BJ (cell line): ENCODE measurements around the gene BACH1. TPM values are rescaled to one million over a fixed set of nuclear protein-coding genes. Genes with fewer than 3 reads are reported as not detected.
A peak's percentile ranks its signal among the peaks of the same experiment; 100 is the strongest.

ENCODE experiments used
- CTCF ChIA-PET: fragments of 350-600 bp; formaldehyde crosslinking; extraction: SDS; loops from one replicate; lab custom pipeline; 2021; ENCODE audit warnings: antibody characterized with exemption, inconsistent platforms; lab: Yijun Ruan, JAX
- POLR2A ChIA-PET: fragments of 300-600 bp; sonication (Branson Sonifier 250); formaldehyde crosslinking; extraction: SDS; loops from one replicate; lab custom pipeline; 2021; ENCODE audit warnings: antibody characterized with exemption; lab: Charles Lee
- DNase-seq: peaks from one replicate; pipeline ENCODE4 v3.0.0-alpha.2; 2011; ENCODE audit warnings: low read depth
- H3K27me3 ChIP-seq: 2 replicates; pipeline ENCODE4 v1.6.0; 2011; ENCODE audit warnings: low read length; ENCODE audit not compliant: control insufficient read depth, insufficient read depth
- H3K36me3 ChIP-seq: 2 replicates; pipeline ENCODE4 v1.5.1; 2011; ENCODE audit warnings: low read length; ENCODE audit not compliant: control insufficient read depth, insufficient read depth
- H3K4me3 ChIP-seq: 2 replicates; pipeline ENCODE4 v1.5.1; 2011; ENCODE audit warnings: low read depth, mild to moderate bottlenecking, control low read depth, low read length
- CTCF ChIP-seq: IDR thresholded peaks from 2 replicates; pipeline ENCODE4 v1.5.1; 2011; ENCODE audit warnings: low read depth, mild to moderate bottlenecking, control low read depth, inconsistent platforms, low read length, moderate library complexity; ENCODE audit not compliant: insufficient read depth
- polyA plus RNA-seq: library from polyadenylated mRNA; depleted of rRNA; stranded (reverse); fragments of >200 nt; gene quantifications from 2 replicates; pipeline ENCODE4 v1.2.3, GENCODE V29; 2011

BACH1 gene
- polyA plus RNA-seq, 1 experiment, result 22.7 TPM

GRCh38 chr21:29377266-29377665, 78.5 kb downstream of the BACH1 start:
- ChIA-PET POLR2A (no interaction called here), CTCF (interaction anchor here (1.0 to 2.9 kb wide), 4 partner anchors 41 to 285 kb away, joined by 3 to 16 read pairs (median 4); no protein-coding TSS in a partner anchor)
- Histone ChIP-seq H3K36me3 (no peaks in the 10 kb centered on the region), H3K4me3 (no peak overlapping the region), H3K27me3 (no peaks in the 10 kb centered on the region)
- TF ChIP-seq CTCF, result no peak
- no peak for DNase-seq

GRCh38 chr21:29378832-29379231, 80.1 kb downstream of the BACH1 start:
- no peak for TF ChIP-seq CTCF
- H3K36me3 ChIP-seq, result no peaks in the 10 kb centered on the region
- ChIA-PET CTCF (interaction anchor here (1.0 to 1.1 kb wide), 3 partner anchors 9 to 19 kb away, joined by 3 read pairs; no protein-coding TSS in a partner anchor), POLR2A (no interaction called here)
- H3K27me3 ChIP-seq, result no peaks in the 10 kb centered on the region
- H3K4me3 ChIP-seq, result no peak overlapping the region
- no peak for DNase-seq

- Histone ChIP-seq H3K4me3 (no peak overlapping the region), H3K36me3 (no peaks in the 10 kb centered on the region), H3K27me3 (no peaks in the 10 kb centered on the region)
- no peak for TF ChIP-seq CTCF
- ChIA-PET POLR2A (no interaction called here), CTCF (interaction anchor here (0.6 to 1.1 kb wide), 4 partner anchors 10 to 216 kb away, joined by 3 read pairs; no protein-coding TSS in a partner anchor)
- DNase-seq, result no peak
Measured at GRCh38 chr21:29379517-29380054, 80.9 kb downstream of the BACH1 start.

- no peaks in the 10 kb centered on the region for H3K27me3 ChIP-seq
- DNase-seq, result peak; percentile 27
- H3K4me3 ChIP-seq, result no peak overlapping the region
- no peak for TF ChIP-seq CTCF
- CTCF ChIA-PET, result interaction anchor here (1.5 kb wide), 1 partner anchor 9 kb away, joined by 7 read pairs; no protein-coding TSS in a partner anchor
- POLR2A ChIA-PET, result no interaction called here
- H3K36me3 ChIP-seq, result no peaks in the 10 kb centered on the region
Measured at GRCh38 chr21:29382030-29382654, 83.4 kb downstream of the BACH1 start.

GRCh38 chr21:29384683-29385359, 86.1 kb downstream of the BACH1 start:
- ChIA-PET CTCF (interaction anchor here (0.8 kb wide), 1 partner anchor 220 kb away, joined by 3 read pairs; no protein-coding TSS in a partner anchor), POLR2A (no interaction called here)
- Histone ChIP-seq H3K27me3 (no peaks in the 10 kb centered on the region), H3K36me3 (no peaks in the 10 kb centered on the region), H3K4me3 (no peak overlapping the region)
- no peak for TF ChIP-seq CTCF
- DNase-seq, result no peak
